GM19099 (cell line): ENCODE measurements around the gene BANP.

Source experiments
- POLR2A ChIP-seq: IDR thresholded peaks from 3 replicates; pipeline ENCODE4 v1.6.1; 2011; ENCODE audit warnings: low read depth; ENCODE audit not compliant: insufficient read length; ENCODE audit errors: extremely low read depth

BANP gene

DNA sequence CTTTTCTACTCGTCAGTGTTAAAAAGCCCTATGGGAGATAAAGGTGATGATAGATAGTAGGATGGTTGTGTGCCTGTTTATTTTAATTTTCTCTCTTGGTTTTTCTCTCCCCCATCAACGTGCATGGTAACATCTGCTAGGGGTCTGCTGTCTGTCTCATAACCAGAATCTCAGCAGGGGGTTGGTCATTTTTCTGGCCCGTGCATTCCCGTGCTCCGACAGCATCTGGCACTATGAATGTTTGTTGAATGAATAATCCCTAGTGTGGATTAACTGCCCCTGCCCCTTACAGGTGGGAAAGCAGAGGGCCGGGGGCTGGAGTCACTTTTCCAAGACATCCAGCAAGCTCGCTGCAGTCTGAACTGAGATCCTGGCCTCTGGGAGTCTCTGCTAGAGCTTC lies 21.2 kb upstream of the BANP start:
- TF ChIP-seq POLR2A, result no peak

DNA sequence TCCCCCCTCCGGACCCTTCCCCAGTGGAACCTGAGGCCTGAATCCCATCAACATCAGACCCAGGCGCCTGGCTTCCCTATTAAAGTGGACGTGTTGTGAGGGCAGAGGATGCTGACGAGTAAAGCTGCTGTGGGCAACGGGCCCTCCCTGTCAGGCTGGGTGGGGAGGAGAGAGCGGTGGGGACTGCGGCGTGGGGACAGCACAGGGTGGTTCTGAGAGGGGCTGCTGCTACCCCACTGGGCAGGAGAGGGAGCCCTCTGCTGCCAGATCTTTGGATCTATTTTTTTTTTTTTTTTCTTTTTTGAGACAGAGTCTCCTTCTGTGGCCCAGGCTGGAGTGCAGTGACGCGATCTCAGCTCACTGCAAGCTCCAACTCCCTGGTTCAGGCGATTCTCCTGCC lies 20.8 kb upstream of the BANP start:
- TF ChIP-seq POLR2A, result no peak

GRCh38 chr16:87931504-87931903 lies 19.7 kb upstream of the BANP start:
- no peak for TF ChIP-seq POLR2A

GRCh38 chr16:87933140-87933495 lies 18.1 kb upstream of the BANP start:
- no peak for TF ChIP-seq POLR2A

GRCh38 chr16:87936375-87937230 lies 14.6 kb upstream of the BANP start, which contains the start of gene CA5A:
CA5A (minus strand) TSS chr16:87936529; CDS start chr16:87936450, 79 bp downstream.
- TF ChIP-seq POLR2A, result no peak

DNA sequence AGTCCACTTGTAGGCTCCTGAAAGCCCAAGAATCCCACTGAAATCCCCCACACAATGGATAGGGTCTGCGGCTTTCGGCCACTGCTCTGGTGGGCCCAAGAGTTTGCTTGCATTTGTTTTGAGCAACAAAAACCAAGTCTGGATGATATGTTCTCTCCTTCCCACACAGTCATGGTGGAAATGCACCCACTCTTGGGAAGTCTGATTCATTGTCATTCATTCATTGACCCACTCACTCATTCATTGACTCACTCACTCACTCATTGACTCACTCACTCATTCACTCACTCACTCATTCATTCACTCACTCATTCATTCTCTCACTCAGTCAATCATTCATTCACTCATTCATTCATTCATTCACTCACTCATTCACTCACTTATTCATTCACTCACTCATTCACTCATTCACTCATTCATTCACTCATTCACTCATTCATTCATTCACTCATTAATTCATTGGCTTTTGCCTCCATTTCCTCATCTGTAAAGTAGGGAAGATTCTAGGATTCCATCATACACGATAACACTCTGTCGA lies 12.8 kb upstream of the BANP start:
- TF ChIP-seq POLR2A, result no peak

DNA sequence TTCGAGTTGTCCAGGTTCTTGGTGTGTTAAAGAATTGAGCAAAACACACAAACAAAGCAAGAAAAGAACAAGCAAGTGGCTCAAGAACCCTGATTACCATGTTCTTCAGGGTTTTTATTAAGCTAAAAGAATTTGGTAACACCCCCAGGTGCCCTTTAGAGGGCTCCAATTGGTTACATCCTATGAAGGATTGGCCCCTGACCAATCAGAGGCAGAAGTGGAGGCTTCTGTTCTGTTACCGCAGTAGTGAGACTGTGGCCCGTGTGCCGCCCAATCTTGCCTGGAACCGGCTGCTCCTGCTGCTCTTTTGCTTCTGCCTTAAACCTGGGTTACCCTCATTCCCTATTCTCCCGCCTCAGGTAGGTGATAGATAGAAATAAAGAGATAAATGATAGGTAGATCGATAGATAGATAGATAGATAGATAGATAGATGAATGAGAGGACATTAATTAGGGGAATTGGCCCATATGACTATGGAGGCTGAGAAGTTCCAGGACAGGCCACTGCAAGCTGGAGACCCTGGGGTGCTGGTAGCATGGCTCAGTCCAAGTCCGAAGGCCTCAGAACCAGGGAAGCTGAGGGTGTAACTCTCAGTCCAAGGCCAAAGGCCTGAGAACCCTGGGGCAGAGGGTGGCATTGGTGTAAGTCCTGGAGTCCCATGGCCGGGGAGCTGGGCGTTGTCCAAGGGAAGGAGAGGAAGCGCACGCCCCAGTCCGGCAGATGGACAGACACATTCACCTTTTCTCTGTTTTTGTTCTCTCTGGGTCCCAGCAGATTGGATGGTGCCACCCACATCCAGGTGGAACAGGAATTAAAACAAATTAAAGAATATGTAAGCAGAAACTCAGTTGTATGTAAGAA lies 11.4 kb upstream of the BANP start:
- TF ChIP-seq POLR2A, result no peak

- no peak for TF ChIP-seq POLR2A
Measured at GRCh38 chr16:87942680-87943079, 8.6 kb upstream of the BANP start.

GRCh38 chr16:87945351-87946042 lies 5.7 kb upstream of the BANP start:
- TF ChIP-seq POLR2A, result peak; percentile 24

GRCh38 chr16:87946596-87947347 lies 4.5 kb upstream of the BANP start:
- TF ChIP-seq POLR2A, result no peak

DNA sequence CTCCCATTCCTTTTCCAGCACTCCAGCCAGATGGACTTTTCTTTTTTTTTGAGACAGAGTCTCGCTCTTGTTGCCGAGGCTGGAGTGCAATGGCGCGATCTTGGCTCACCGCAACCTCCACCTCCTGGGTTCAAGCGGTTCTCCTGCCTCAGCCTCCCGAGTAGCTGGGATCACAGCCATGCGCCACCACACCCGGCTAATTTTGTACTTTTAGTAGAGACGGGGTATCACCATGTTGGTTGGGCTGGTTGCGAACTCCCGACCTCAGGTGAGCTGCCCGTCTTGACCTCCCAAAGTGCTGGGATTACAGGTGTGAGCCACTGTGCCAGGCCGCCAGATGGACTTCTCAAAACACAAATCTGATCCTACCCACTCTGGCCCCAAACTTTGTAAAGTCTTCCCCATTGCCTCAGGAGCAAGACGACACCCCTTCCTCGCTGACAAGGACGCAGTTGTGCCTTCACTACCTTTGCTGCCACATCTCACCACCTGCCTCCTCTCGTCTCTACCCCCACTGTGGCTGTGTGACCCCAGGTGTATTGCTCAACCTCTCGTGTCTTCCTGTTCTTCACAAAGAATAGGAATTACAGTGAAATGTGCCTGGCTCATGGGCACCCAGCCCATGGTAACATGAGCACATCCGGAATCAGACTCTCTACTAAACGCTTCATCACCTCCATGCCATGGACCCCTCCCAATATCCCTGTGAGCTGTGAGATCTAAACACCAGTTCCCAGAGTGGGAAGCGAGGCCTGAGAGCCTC lies 3.7 kb upstream of the BANP start:
- TF ChIP-seq POLR2A, result no peak

DNA sequence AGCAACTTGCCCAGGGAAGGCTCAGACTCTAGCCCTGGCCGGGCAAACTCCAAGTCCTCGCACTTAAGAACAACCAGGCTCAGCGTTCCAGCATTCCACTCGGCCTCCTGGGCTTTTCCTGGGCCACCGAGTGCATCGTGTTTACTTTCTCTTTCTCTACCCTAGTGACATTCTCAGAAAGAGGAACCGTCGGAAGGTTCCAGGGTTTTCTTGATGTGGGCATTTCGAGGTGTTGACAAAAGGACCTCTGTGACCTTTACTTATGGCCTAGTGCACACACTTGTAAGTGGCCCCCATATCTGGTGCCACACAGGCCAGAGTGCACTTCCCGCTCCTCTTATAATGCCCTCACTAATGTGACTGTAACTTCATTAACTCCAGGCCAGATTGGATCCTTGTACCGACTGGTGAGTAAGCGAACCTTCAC lies 3.1 kb upstream of the BANP start:
- no peak for TF ChIP-seq POLR2A

- TF ChIP-seq POLR2A, result no peak
Measured at GRCh38 chr16:87948735-87949070, 2.5 kb upstream of the BANP start.
